Hypothalamus (tissue), 51 donors: ENCODE results near the gene SPPL3.

Experiments used
- DNase-seq, 51 donors: peaks; one replicate each; lab custom pipeline; 2025; lab: John Stamatoyannopoulos, UW

SPPL3 gene

DNA sequence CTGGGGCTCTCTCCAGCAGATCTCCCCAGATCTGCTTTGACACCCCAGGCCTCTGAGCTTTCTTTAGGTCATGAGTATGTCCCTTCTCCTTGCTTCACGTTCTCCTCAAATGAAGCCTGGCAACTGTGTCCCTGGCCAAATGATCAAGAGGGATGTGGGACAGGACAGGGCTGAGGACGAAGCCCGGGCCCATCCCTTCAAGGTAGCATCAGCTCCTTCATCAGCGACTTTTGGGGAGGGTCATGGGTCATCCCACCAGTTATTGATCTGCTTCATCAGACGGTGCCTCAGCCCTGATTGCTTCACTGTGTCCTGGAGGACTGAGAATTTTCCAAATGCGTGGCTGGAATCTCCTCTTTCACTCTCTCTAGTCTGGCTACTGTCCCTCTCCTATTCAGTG, 146.2 kb downstream of the SPPL3 start:
- DNase-seq, result no peak

- no peak for DNase-seq
Measured at GRCh38 chr12:120757226-120757742, 146.9 kb downstream of the SPPL3 start.

- DNase-seq, result no peak
Measured at GRCh38 chr12:120755269-120755668, 148.9 kb downstream of the SPPL3 start.

DNA sequence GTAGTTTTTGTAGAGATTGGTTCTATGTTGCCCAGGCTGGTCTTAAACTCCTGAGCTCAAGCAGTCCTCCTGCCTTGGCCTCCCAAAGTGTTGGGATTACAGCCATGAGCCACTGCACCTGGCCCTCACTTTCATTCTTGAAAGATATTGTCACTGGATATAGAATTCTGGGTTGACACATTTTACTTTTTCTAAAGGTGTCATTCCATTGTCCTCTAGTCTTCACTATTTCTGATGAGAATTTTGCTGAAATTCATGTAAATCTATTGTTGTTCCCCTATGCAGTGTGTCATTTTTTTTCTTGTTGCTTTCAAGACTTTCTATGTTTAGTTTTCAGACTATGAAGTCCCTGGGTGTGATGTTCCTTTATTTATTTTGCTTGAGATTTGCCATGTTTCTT, 149.4 kb downstream of the SPPL3 start:
- DNase-seq, result no peak

GRCh38 chr12:120751389-120751788, 152.8 kb downstream of the SPPL3 start:
- no peak for DNase-seq

- no peak for DNase-seq
Measured at GRCh38 chr12:120750806-120751205, 153.4 kb downstream of the SPPL3 start.

GRCh38 chr12:120749256-120749655, 154.9 kb downstream of the SPPL3 start:
- DNase-seq, result no peak

DNA sequence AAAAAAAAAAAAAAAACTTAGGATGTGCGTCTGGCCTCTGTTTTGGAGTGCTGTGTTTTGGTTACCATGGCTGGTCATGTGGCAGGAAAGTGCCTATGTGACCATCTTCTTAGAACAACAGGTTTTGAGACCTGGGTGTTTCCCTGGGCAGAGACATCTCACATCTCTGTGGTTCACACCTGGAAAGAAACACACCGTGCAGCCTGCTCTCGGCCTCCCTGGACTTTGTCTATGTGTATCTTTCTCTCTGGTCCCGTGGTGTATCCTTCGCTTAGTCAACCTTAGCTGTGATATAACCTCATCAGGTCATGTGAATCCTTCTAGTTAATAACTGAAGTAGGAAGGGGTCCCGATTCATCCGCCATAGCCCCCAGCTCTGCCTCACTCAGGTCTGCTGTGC, 155.9 kb downstream of the SPPL3 start:
- DNase-seq, result no peak

DNA sequence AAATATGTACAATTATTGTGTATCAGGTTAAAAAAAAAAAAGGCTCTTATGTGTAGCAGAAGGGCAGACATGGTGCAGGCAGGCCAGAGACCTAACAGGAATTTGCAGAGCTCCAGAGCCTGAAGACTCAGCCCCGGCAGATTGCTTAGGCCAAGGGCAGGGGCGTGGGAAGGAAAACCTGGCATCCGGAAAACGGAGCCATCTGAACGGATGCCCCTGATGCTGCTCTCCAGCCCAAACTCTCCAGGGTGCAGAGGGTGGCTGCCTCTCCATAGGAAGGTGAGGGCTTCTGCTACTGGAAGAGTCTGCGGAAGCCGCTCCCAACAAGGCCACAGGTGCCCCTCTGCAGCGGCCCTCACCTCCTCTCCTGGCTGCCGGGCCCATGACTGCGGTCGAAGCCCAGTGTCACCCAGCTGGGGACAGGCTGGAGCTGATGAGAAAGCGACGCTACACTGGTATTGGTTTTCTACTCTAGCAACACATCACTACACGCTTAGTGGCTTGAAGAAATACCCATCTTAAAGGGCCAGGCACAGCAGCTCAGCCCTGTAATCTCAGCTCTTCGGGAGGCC, 159.2 kb downstream of the SPPL3 start:
- DNase-seq, result no peak

DNA sequence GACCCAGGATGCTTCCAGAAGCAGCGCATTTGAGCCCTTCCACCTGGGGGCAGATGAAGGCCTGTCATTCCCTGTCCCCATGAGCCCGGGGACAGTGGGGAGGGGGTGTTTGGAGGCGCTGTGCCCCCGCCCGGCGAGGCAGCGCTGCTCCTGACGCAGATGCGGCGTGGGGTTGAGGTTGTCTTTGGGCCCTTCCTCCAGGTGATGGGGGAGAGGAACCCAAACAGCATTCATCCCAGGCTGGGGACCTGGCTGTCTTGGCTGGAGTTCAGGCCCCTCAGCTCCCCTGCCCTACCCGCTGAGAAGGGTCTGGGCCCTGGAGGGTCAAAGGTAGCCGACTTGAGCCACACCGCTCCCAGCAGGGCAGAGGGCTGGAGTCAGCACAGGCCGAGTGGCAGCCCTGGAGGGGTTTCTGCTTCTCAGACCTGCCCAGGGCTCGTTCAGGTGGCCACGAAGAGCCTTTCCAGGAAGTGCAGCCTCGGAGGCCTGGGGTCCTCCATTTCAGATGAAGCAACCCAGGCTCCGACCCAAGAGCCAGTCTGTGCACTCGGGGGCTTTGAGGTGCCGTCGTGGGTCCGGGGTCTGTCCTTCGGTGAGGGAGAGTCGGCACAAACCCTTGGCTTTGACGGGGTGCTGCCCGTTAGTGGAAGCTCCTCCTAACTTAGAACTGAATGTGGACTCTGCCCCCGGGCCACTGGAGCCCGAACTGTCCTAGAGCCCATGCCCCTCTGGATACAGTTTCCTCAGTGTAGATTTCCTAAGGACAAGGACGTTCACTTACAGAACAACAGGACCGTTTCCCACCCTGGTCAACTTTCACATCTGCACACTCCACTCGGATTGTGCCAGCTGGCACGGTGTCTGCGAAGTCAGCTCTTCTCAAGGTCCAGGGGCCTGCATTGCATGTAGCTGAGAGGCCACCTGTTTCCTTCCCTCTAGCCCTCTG, 162.4 kb downstream of the SPPL3 start:
- no peak for DNase-seq

DNA sequence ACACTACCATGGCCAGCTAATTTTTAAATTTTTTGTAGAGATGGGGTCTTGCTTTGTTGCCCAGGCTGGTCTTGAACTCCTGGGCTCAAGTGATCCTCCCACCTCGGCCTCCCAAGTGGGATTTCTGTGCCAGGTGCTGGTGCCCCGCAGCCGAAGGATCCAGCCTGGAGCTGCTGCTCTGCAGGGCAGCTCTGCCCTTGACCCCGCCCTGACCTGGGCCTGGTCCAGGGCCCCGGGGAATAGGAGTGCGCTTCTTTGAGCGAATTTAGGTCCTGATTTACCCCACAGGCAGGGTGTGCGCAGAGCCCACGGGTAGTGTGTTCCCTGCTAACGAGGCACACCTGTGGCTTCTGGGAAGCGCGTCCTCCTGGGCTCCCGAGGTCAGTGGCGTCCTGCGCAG, 163.3 kb downstream of the SPPL3 start:
- no peak for DNase-seq

DNA sequence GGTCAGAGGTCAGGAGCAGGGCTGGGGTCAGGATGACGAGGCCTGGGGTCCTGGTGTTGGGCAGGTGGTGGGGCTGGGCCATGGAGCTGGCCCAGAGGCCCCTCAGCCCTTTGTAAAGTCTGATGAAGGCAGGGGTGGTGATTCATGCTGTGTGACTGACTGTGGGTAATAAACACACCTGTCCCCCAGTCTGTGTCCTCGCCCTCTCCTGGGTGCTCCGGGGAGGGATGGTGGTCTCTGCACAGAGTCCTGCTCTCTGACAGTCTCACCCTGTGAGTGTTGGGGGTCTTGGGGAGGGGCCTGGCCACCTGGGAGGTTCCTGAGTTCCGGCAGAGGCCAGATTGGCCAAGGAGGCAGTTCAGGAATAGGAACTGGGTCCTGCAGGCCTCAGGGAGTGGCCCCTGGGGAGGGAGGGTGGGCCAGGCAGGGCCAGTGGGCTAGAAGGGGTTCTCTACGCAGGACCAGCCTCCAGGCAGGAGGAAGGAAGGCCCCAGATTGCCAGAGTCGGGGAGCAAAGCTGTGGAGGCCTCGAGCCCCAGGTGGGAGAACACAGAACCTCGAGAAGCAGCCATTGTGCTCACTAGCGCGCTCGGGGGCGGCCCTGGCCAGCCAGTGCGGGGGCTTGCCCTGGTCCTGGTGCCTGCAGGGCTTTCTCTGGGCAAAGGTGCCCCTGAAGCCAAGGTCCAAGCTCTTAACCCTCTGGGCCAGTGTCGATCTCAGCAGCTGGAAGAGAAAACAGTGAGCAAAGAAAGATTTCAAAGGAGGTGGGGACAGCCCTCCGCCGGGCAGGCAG, 164.1 kb downstream of the SPPL3 start:
- DNase-seq, result no peak

- no peak for DNase-seq
Measured at GRCh38 chr12:120739031-120739762, 165.0 kb downstream of the SPPL3 start.

DNA sequence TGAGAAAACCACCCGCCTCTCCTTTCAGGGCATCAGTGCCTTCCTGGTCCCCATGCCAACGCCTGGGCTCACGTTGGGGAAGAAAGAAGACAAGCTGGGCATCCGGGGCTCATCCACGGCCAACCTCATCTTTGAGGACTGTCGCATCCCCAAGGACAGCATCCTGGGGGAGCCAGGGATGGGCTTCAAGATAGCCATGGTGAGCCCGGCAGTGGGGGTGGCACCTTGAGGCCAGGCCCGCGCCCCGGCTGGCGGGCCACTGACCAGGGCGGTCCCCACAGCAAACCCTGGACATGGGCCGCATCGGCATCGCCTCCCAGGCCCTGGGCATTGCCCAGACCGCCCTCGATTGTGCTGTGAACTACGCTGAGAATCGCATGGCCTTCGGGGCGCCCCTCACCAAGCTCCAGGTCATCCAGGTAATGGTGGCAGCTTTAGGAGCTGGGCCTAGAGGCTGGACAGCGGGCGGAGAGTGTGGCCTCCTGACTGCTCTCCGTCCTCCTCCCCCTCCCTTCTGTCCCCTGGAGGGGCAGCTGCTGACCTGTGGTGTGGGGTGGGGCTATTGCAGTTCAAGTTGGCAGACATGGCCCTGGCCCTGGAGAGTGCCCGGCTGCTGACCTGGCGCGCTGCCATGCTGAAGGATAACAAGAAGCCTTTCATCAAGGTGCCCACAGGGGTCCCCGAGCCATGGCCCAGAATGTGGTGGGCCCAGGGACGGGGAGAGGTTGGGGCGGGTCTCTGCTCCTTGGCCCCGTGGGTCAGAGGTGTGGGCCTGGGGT, 165.7 kb downstream of the SPPL3 start:
- no peak for DNase-seq

- DNase-seq, result no peak
Measured at GRCh38 chr12:120737557-120738251, 166.5 kb downstream of the SPPL3 start.

- DNase-seq, result no peak
Measured at GRCh38 chr12:120736404-120737331, 167.5 kb downstream of the SPPL3 start.

- no peak for DNase-seq
Measured at GRCh38 chr12:120735181-120735580, 169.0 kb downstream of the SPPL3 start.

DNA sequence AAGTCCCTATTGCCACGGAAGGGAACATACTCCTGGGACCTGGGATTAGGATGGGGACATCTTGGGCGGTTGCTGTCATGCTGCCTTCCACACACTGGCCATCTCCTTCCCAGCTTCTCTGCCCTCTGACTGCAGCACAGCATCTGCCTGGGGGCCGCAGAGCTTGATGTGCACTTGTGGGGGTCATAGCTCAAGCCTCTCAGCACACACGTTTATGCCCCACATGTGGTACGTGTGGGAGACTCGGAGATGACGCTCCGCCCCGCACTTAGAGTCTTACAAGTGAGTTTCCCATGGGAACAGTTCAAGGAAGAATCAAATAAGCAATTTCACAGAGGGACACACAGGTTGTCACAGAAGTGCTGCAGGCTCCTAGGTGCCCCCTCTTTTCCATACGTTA, 169.9 kb downstream of the SPPL3 start:
- DNase-seq, result no peak
